Measurements from ENCODE around the gene MYO18A.

The MYO18A gene

DNA sequence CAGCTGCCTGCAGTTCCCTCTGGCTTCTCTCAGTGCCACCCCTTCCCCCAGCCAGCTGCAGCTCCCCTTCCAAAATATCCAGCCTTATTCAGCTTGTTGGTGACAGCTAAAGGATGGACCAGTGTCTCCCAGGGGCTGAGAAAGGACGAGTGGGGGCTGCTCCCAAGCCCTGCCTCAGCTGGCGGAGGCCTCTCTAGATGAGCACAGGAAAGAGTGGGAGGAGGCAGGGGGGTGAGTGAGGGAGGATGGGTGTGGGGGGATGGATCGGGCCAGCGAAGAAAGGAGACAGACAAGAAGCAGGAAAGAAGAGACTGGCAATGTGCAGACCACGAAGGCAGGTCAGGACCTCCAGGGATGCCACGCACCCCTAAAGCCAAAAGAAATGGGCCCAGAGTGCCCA, 119.7 kb downstream of the MYO18A start:
- no peak for TF ChIP-seq ZNF274 (IDR thresholded peaks at IDR 0.05; ENCODE audit: low read depth, low read length)
- no peak overlapping the region for H3K4me3 ChIP-seq (ENCODE audit: low read length)

DNA sequence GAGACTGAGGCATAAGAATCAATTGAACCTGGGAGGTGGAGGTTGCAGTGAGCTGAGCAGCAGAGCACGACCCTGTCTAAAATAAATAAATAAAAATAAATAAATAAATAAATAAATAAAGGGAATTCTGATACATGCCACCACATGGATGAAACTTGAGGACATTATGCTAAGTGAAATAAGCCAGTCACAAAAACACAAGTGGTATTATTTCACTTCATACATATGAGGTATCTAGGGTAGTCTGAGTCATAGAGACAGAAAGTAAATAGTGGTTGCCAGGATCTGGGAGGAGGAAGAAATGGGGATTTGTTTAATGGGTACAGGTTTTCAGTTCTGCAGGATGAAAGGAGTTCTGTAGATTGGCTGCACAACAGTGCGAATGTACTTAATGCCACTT, 120.9 kb downstream of the MYO18A start:
- no peak overlapping the region for H3K4me3 ChIP-seq (ENCODE audit: low read length)
- no peak for TF ChIP-seq ZNF274 (IDR thresholded peaks at IDR 0.05; ENCODE audit: low read depth, low read length)

DNA sequence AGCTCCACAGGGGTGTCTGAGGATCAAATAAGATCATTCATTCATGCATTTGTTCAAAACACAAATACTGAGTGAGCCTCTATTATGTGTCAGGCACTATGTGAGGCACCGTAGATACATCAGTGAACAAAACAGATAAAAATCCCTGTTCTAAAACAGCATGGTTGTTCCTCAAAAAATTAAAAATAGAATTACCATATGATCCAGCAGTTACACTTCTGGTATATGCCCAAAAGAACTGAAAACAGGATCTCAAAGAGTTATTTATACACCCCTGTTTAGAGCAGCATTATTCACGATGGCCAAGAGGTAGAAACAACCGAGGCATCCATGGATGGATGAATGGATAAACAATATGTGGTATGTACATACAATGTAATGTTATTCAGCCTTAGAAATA, 121.8 kb downstream of the MYO18A start:
- no peak overlapping the region for H3K4me3 ChIP-seq (ENCODE audit: low read length)
- TF ChIP-seq ZNF274 (IDR thresholded peaks at IDR 0.05; ENCODE audit: low read depth, low read length): no peak

DNA sequence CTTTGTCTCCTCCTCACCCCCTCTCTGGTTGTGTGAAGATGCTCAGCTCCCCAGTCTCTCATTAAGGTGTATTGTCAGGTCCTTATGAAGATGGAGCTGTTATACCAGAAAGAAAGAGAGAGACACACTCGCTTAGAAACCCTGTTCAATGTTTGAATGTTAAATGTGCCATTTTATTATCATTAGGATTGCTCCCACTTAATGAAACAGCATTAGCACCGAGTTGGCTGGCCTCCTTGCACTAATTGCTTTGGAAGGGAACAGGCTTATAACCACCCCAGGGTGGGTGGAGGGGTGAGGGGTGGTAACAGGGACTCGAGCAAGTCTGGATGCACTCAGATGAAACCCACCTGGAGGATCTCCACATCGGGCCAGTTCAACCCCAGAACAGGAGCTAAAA, 122.8 kb downstream of the MYO18A start:
- H3K4me3 ChIP-seq (ENCODE audit: low read length): no peak overlapping the region
- TF ChIP-seq ZNF274 (IDR thresholded peaks at IDR 0.05; ENCODE audit: low read depth, low read length): no peak

DNA sequence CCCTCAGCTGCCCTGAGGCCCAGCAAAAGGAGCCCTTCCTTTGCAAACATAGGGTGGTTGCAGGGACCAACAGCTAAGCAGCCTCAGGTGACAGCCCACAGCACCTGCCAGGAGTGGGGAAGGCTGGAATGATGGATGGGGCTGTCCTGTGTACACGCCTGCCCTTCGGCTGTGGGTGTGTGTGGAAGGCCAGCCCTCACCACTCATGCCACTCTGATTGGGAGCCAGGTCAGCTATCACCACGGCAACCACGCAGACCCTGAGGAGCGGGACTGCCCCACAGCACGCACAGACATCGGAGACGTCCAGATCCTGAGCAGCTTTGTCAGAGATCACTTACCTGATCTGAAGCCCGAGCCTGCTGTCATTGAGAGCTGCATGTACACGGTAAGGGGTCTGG, 125.4 kb downstream of the MYO18A start:
- TF ChIP-seq ZNF274 (IDR thresholded peaks at IDR 0.05; ENCODE audit: low read depth, low read length): no peak
- no peak overlapping the region for H3K4me3 ChIP-seq (ENCODE audit: low read length)

DNA sequence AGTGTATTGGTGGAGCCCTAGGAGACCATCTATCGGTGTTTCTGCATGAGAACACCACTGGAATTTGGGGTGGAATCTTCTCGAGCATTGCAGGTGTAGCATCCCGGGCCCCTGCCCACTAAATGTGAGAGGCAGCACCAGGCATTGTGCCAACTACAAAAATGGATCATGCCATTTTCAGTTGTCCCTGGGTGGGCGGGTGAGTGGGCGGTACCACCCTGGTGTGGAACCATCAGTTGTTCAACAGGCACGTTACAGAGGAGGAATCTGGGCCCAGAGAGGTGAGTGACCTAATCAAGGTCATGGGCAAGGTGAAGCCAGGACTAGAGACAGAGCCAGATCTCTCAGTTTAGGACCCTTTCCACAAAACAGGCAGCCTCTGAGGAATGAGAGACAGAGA, 128.5 kb downstream of the MYO18A start:
- H3K4me3 ChIP-seq (ENCODE audit: low read length): no peak overlapping the region
- TF ChIP-seq ZNF274 (IDR thresholded peaks at IDR 0.05; ENCODE audit: low read depth, low read length): no peak

DNA sequence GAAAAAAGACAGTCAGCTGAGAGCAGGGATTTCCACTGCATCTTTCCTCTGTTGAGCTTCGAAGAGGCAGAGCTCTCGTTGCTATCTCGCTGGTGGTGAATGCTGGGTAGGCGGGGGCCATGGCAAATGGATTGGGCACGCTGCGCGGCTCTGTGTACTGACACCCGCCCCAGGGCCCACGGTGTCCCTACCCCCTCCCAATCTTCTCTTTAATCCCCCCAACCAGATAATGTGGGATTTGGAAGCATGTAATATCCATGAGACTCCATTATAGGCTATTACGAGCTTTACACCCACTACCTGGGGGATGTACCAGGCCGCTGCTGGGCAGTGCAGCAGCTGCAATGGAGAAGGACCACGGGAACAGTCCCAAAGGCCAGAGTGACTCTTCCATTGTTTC, 129.0 kb downstream of the MYO18A start:
- TF ChIP-seq ZNF274 (IDR thresholded peaks at IDR 0.05; ENCODE audit: low read depth, low read length): no peak
- H3K4me3 ChIP-seq (ENCODE audit: low read length): no peak overlapping the region

DNA sequence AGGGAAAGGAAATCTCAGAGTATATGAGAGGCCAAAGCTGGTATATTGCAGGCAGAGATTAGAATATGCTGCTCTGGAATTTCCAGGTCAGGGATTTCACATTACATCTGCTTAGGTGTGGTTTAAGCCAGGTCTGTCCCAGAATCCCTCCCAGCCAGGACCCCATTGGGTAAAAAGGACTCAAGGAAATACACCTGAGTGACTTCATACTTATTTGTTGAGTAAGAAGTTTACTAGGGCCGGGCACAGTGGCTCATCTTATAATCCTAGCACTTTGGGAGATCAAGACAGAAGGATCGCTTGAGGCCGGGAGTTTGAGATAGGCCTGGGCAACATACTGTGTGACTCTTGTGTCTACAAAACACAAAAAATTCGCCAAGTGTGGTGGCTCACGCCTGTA, 130.0 kb downstream of the MYO18A start:
- H3K4me3 ChIP-seq (ENCODE audit: low read length): no peak overlapping the region
- no peak for TF ChIP-seq ZNF274 (IDR thresholded peaks at IDR 0.05; ENCODE audit: low read depth, low read length)

DNA sequence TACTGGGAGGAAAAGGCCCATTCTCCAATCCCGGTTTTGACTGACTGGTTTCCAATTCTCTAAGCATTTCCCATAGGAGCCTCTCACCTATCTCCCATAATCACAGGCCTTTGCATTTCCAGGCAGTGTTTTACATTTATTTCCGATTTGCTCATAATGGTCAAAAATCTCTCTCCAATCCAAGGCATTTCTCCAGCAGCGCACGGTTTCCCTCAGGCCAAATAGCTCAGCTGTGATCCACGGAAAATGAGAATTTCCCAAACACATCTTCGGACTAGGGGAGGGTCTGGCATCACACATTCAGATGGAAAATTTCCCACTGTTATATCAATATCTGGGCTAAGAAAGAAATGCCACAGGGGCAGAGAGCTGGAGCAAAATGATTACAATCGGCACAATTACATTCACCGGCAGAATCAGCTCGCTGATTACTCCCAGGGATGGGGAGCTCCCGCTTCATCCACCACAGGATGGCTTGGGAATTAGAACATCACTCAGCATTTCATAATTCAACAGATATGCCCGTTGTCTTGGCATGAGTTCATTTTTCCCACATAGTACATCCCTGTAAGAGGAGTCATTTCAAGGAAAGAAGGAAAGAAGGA, 130.6 kb downstream of the MYO18A start:
- H3K4me3 ChIP-seq (ENCODE audit: low read length): no peak overlapping the region
- no peak for TF ChIP-seq ZNF274 (IDR thresholded peaks at IDR 0.05; ENCODE audit: low read depth, low read length)

DNA sequence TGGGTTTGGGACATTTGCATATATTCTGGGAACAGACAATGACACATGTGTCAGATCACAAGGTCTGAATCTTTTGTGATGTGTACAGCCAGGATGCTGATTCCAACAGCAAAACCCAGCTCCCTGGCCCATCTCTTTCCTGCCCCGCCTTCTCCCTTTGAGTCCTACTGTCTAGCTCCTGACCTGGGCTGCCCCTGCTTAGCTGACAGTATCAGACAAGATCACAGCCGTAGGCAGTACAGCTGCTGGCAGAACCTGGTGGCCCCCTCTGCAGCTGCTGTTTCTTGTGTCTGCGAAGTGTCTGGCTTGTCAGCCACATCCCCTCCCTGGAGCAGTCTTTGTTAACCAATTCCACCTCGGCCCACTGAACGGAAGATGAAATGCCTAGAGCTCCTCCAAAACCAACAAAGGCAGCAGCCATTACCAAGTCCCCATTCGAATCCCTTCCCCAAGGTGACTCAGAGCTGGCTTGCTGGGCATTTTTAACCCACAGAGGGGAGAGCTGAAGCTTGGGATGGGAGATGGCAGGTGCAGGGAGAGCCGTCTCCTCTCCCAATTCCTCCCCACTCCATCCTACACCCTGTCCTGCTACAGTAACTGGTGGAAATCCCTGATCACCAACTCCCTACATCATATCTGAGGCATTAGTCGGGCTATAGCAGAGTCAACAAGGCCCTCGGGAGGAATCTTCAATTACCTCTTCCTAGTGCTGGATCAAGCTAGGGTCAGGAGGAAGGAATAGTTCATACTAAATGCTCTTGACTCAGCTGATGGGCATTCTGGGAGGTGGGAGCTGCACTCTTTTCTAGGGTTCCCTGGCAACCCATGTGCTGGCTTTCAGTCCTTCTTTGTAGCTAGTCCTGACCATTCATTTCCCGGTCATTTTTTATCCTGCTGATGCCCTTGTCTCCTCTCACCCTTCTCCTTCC, 131.5 kb downstream of the MYO18A start:
- H3K4me3 ChIP-seq (ENCODE audit: low read length): no peak overlapping the region
- no peak for TF ChIP-seq ZNF274 (IDR thresholded peaks at IDR 0.05; ENCODE audit: low read depth, low read length)

DNA sequence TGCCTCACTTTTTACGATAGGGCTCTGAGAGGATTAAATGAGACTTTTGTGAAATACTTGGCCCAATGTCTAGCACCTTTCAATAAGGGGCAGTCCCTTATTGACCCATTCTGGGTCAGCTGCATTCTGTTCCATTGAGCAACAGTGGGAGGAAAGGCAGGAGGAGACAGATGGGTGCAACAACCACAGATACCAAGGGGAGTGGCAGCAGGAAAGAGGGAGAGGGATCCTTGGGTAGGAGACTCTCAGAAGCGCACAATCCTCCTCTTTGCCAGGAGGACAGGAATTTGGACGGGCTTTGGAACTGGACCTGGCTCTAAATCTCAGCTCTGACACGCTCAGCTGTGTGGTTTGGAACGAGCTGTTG, 133.7 kb downstream of the MYO18A start:
- no peak overlapping the region for H3K4me3 ChIP-seq (ENCODE audit: low read length)
- no peak for TF ChIP-seq ZNF274 (IDR thresholded peaks at IDR 0.05; ENCODE audit: low read depth, low read length)

DNA sequence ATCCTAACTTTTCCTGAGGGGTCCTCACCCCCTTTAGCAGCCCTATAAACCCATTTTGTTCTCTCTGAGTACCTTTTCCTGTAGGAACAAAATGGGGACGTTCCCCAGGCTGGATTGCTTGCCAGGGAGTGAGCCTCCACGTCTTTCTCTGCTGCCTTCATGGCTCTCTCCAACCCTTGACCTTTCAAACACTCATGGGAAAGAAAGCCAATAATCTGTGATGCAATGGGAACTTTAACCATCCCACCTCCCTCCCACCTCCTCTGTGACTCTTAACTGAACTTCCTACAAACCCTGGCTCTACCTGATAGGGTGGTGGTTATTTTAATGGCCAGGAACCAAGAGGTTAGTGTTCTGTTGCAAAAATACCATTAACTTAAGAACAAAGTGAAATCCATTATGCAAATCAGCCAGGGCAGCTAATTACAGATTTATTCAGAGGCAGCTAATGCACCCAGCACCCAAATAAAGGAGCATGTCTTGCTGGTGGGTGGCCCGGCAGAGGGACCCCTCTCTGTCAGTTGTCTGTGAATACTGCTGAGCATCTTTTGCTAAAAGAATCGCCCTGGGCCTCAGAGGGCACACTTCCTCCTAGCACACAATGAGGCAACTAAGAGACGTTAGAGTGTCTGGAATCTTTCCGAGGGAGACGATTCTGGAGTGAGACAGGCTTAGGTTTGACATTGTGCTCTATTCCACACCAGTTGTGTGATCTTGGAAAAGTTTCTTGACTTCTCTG, 134.3 kb downstream of the MYO18A start:
- TF ChIP-seq ZNF274 (IDR thresholded peaks at IDR 0.05; ENCODE audit: low read depth, low read length): no peak
- H3K4me3 ChIP-seq (ENCODE audit: low read length): no peak overlapping the region

DNA sequence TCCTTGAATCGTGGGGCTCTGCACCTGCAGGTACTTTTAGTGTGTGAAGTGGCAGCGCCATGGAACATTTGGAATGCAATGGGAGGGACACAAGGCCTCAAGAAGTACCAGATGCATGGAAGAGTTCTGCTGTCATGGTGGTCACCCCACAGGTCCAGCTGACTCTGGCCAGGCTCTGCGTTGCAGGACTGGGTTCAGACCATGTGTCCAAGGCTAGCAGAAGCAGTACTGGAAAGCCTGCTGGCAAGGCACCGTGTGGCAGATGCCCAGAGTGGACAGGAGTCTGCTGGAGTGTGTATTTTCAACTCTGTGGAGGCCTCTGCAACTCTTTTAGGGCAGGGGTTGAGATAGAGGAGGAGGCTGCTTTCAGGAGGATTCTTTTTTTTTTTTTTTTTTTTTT, 135.2 kb downstream of the MYO18A start:
- no peak overlapping the region for H3K4me3 ChIP-seq (ENCODE audit: low read length)
- no peak for TF ChIP-seq ZNF274 (IDR thresholded peaks at IDR 0.05; ENCODE audit: low read depth, low read length)

DNA sequence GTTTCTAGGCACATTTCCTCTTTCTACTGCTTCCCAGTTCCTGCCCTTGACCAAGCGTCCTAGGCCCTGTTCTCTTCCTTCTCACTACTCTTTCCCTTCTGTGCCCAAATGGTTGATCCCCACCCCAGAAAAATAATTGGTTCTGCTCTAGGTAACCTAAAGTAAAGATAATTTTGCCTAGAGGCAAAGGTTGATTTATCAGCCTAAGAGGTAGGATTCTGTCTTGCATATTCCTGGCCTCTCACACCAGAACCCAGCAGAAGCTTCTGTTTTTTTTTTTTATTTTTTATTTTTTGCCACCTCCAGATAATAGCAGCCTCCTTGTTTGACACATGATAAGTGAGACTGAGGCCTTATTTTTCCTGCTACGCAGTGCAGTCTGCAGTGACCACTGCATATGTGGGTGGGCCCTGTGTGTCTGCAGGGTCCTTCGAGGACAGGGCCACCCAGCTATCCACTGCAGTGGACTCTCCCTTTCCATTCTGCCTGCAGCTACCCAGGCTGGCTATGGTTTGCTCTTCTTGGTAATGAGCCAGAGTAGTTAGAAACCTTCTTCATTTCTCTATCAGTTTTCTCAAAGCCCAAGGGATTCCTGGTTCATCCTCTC, 136.6 kb downstream of the MYO18A start:
- H3K4me3 ChIP-seq (ENCODE audit: low read length): no peak overlapping the region
- no peak for TF ChIP-seq ZNF274 (IDR thresholded peaks at IDR 0.05; ENCODE audit: low read depth, low read length)

Data from GM08714 (cell line).